GM06990 (cell line): ENCODE data around the gene MT1G.

ENCODE experiments used
- DNase-seq: peaks from one replicate; pipeline ENCODE4 v3.0.0-alpha.2; 2011; ENCODE audit not compliant: insufficient read length; ENCODE audit errors: extremely low read depth
- H3K27me3 ChIP-seq: replicated peaks from 2 replicates; pipeline ENCODE4 v1.6.0; 2011; ENCODE audit warnings: low read length; ENCODE audit not compliant: control insufficient read depth, insufficient read depth
- H3K36me3 ChIP-seq: 2 replicates; pipeline ENCODE4 v1.5.1; 2011; ENCODE audit warnings: low read length; ENCODE audit not compliant: control insufficient read depth, insufficient read depth
- H3K4me3 ChIP-seq: replicated peaks from 2 replicates; pipeline ENCODE4 v1.5.1; 2011; ENCODE audit warnings: low read depth, mild to moderate bottlenecking, control low read depth, low read length
- CTCF ChIP-seq: IDR thresholded peaks from 2 replicates; pipeline ENCODE4 v1.5.1; 2011; ENCODE audit warnings: low read length, control low read depth, mild to moderate bottlenecking, inconsistent platforms; ENCODE audit not compliant: insufficient read depth, poor library complexity, severe bottlenecking

Gene MT1G

GRCh38 chr16:56700631-56701030 lies 32.8 kb upstream of the MT1G start:
- TF ChIP-seq CTCF, result no peak
- H3K36me3 ChIP-seq, result no peaks in the 10 kb centered on the region
- no peak overlapping the region for H3K4me3 ChIP-seq
- H3K27me3 ChIP-seq, result no peaks in the 10 kb centered on the region; the same call in 1 of the 2 replicates
- DNase-seq, result no peak

- H3K36me3 ChIP-seq, result no peaks in the 10 kb centered on the region
- no peaks in the 10 kb centered on the region; the same call in 1 of the 2 replicates for H3K27me3 ChIP-seq
- no peak for DNase-seq
- no peak for TF ChIP-seq CTCF
- no peak overlapping the region for H3K4me3 ChIP-seq
Observed at GRCh38 chr16:56700195-56700594, 32.3 kb upstream of the MT1G start.

- TF ChIP-seq CTCF, result no peak
- H3K36me3 ChIP-seq, result no peaks in the 10 kb centered on the region
- no peak for DNase-seq
- no peak overlapping the region for H3K4me3 ChIP-seq
- H3K27me3 ChIP-seq, result no peaks in the 10 kb centered on the region; the same call in 1 of the 2 replicates
Observed at GRCh38 chr16:56697456-56698155, 29.7 kb upstream of the MT1G start.

- Histone ChIP-seq H3K36me3 (no peaks in the 10 kb centered on the region), H3K27me3 (no peaks in the 10 kb centered on the region; the same call in 1 of the 2 replicates), H3K4me3 (no peak overlapping the region)
- no peak for TF ChIP-seq CTCF
- no peak for DNase-seq
Observed at GRCh38 chr16:56695246-56695645, 27.4 kb upstream of the MT1G start.

GRCh38 chr16:56691885-56692284 lies 24.0 kb upstream of the MT1G start:
- Histone ChIP-seq H3K36me3 (no peaks in the 10 kb centered on the region), H3K27me3 (no peaks in the 10 kb centered on the region; the same call in none of the 2 replicates), H3K4me3 (no peak overlapping the region)
- no peak for TF ChIP-seq CTCF
- DNase-seq, result no peak
